ENCODE data around the gene ACTG1.

- TF ChIP-seq CTCF (IDR thresholded peaks at IDR 0.05) (no peak), POLR2A (IDR thresholded peaks at IDR 0.05) (peak; percentile 95 to 99)
These were observed at the start of gene ACTG1 for GRCh38 chr17:81512562-81513371.

Data from thyroid gland (tissue), 4 donors.